Ureter (tissue), 1 donor: ENCODE data around the gene ATP6V1G2. TPM values are rescaled to one million over a fixed set of nuclear protein-coding genes. Genes with fewer than 3 reads are reported as not detected.
"Not testable (repeated sequence)": the region's sequence is repeated elsewhere in the genome, so short reads cannot be mapped to it uniquely, and the experiment has no call there.

Experiments
- DNase-seq: peaks from one replicate; pipeline ENCODE4 v3.0.0-alpha.2; 2020; ENCODE audit warnings: low spot score
- total RNA-seq: library from RNA; stranded (reverse); gene quantifications from one replicate; pipeline ENCODE4 v1.2.4, GENCODE V29; 2023
- donor health status: DM: yes; HTN: yes; CAD: no.

ATP6V1G2 gene
- total RNA-seq, 1 donor from 2014 or later: 0.65 TPM

DNA sequence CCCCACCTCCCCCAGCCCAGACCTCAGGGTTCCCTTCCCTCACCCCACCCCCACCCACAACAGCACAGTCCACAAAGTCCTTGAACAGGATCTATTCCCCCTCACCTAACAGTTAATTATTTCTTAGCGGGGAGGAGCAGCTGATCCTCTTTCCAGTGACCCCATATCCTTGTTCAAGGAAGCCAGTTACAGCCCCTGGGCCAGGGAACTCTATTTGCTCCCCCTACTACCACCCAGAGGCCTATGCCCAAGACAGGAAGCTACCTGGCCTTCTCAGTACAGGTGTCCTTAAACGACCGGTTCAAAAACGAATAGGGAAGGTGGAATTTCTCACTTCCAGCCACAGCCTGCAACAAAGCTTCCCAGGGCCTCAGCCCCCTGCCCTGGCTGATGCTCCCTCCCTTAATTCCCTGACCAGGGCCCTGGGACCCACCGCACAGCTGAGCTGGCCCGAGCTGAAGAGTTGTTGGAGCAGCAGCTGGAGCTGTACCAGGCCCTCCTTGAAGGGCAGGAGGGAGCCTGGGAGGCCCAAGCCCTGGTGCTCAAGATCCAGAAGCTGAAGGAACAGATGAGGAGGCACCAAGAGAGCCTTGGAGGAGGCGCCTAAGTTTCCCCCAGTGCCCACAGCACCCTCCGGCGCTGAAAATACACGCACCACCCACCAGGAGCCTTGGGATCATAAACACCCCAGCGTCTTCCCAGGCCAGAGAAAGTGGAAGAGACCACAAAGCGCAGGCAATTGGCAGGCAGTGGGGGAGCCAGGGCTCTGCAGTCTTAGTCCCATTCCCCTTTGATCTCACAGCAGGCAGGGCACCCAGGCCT is 16.9 kb downstream of the ATP6V1G2 start:
- DNase-seq: no peak

DNA sequence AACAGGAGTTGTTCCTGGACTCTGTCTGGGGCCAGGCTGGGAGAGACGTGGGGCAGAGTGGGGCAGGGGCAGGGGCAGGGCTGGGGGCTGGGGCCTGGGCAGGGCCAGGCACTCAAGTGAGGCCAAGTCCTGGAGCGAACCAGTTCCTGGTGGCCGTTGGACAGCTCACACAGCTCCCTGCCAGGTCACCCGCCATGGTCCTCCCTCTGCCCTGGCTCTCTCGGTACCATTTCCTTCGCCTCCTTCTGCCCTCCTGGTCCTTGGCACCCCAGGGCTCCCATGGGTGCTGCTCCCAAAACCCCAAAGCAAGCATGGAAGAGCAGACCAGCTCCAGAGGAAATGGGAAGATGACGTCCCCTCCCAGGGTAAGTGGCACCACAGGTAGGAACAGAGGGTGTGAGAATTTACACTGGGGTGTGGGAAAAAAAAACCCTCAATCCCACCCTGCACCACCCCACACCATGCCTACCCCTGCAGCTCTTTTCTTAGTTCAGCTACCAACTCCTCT is 17.5 kb downstream of the ATP6V1G2 start, which contains the start of gene MCCD1:
TSS of gene MCCD1 (plus strand) at position 142 of the 508 bp plus-strand sequence. CDS start at position 195, 53 bp downstream.
- DNase-seq: no peak

DNA sequence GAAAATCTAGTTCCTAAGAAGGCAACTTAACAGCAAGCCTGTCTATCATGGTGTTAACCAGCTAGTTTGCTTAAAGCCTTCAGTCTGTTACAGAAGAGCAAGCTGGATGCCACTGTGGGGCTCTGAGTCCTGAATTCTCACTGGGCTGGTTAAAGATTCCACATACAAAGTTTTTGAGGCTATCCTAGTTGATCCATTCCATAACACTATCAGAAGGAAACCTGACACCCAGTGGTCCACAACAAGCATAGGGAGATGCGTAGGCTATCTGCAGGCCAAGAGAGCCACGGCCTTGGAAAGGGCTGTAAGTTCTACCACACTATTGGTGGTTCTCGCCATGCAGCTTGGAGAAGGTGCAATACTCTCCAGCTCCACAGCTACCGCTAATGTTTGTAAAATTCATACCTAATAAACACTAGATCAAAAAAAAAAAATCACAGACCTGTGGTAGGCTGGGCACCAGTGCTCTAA is 18.1 kb downstream of the ATP6V1G2 start:
- no peak for DNase-seq

DNA sequence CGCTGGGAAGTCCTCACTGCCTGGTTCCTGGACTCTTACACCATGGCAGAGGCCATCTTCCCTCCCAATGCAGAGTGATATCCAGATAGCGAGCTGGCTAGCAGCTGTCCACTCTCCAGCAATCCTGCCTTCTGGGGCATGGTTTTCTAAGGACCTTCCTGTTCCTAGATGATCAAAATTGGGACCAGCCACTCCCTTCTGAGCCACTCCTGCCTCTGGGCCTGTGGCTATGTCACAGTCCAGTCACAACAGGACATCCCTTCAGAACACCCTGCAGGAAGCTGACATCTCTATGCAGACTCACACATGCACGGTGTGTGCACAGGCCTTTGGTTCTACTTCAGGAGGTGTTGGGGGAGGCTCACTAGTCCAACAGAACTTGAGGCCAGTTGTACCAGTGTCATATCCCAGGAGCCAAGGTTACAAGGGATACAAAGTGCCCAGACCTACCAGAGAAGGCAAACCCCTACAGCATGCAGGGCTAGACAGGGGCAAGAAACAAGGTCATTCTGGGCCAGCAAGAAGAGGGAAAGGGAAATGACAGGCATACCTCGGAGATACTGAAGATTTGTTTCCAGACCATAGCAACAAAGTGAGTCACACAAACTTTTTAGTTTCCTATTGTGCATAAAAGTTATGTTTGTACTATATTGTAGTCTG is 20.3 kb downstream of the ATP6V1G2 start:
- no peak for DNase-seq

DNA sequence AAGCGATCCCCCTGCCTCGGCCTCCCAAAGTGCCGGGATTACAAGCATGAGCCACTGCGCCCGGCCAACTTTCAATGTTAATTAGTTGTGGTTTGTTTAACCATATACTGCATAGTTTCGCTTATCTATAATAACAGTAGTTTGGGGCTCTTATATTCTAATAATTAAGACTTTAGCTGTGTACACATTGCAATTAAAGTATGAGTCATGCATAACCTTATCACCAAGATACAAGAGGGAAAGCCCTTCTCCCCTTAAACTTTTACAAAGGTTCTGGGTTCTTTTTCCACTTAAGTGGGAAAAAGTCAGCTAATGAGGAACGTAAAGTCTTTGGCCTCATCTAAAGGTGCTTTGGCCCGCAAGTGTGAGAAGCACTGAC is 20.9 kb downstream of the ATP6V1G2 start:
- no peak for DNase-seq

DNA sequence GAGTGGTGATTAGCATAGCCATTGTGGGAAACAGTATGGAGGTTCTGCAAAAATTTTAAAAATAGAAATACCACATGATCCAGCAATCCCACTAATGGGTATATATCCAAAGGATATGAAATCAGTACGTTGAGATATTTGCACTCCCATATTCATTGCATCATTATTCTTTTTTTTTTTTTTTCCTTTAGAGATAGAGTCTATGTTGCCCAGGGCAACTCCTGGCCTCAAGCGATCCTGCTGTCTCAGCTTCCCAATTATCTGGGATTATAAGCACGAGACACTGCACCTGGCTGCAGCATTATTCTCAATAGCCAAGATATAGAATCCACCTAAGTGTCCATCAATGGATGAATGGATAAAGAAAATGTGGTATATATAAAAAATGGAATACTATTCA is 24.6 kb downstream of the ATP6V1G2 start:
- DNase-seq: no peak

DNA sequence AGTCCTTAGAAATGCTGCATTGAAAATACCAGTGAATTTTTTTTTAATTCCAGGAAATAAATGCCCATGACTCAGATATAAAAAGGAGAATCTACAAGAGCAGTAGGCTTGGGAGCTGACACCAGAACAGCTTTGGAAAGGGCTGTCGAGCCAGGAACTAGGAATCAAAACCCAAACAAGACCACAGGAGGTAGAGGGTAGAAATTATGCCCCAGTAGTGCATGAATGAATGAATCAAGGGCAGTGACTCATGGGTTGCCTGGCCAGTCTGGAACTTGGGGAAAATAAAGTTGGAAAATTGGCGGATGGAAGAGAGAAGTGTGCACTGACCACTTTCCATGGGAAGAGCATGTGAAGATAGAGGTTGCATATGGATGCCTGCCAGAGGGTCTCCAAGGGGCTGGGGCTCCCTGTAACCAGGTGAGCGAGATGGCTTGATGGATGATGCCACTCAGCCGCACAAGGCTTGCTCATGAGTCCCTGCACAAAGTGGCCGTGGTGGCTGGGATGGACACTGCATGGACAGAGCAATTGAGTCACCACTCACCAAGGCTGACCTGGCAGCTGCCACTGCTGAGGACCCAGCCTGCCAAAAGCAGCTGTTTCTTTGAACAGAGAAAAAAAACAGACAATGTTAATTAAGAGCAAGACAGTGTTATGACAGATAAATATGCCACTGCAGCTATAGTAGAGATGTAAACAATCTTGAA is 32.8 kb downstream of the ATP6V1G2 start:
- no peak for DNase-seq

DNA sequence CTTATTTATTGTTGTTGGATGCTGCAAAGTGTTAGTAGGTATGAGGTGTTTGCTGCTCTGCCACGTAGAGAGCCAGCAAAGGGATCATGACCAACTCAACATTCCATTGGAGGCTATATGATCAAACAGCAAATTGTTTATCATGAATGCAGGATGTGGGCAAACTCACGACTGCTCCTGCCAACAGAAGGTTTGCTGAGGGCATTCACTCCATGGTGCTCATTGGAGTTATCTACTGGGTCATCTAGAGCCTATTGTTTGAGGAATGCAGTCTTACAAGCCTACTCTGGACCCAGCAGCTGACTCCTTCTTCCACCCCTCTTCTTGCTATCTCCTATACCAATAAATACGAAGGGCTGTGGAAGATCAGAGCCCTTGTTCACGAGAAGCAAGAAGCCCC is 36.4 kb downstream of the ATP6V1G2 start:
- no peak for DNase-seq

DNA sequence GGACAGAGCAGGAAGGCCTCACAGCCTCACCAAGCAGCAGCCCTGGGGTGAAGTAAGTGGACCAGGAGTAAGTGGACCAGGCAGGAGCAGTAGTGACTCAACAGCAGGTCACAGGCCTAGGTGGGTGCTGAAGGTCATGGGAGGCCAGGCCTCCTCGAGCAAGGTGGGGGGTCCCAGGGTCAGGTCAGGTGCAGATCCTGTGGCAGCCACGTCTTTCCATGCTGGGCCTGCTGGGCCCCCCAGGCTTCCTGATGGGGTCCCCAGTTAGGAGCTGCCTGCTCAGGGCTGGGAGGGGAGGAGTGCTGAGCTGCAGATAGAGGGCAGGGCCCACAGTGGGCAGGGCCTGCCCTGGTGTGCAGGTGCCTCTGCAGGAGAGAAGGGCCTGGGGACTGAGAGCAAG is 37.4 kb downstream of the ATP6V1G2 start:
- DNase-seq: not testable (repeated sequence)

DNA sequence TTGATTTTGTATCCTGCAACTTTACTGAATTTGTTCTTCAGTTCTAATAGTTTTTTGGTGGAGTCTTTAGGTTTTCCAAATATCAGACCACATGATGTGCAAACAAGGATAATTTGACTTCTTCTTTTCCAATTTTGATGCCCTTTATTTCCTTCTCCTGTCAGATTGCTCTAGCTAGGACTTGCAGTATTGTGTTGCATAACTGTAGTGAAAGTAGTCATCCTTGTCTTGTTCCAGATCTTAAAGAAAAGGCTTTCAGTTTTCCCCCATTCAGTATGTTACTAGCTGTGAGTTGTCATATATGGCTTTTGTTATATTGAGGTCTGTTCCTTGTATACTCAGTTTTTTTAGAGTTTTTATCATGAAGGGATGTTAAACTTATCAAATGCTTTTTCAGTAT is 43.8 kb downstream of the ATP6V1G2 start:
- no peak for DNase-seq

DNA sequence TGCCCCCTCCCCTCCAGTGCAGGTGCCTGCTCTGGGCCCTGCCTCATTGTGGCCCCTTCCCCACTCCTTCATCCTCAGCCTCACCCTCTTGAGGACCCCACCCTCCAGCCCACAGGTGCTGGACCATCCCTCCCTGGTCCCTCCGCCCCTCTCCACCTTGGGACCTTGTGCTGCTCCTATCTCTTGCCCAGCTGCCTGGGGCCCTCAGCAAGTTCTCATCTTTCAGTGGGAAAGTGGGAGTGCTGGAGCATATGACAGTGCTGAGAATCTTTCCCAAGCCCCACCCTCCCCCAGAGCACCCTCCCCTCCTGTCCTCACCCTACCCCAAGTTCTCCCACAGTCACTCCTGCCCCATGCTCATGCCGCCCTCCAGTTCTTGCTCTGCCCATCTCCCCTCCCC is 46.8 kb downstream of the ATP6V1G2 start:
- not testable (repeated sequence) for DNase-seq

DNA sequence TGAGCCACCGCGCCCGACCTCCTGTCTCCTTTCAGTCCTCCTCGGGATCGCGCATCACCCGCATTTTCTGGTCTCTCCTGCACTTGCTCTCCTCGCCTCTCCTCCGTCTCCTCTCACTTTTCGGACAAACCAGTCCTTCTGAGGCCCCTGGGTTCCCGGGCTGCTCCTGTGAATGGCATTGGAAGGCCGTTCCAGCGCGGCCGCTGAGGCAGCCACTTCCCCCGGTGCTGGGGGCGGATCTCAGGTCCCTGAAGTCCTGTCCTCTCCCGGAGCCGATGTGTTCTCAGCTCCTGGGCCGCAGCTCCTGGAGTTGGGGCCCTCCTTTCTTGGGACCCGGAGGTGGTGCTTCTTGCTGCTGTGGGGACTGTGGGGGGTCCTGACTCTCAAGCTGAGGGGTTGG is 47.7 kb downstream of the ATP6V1G2 start:
- no peak for DNase-seq

DNA sequence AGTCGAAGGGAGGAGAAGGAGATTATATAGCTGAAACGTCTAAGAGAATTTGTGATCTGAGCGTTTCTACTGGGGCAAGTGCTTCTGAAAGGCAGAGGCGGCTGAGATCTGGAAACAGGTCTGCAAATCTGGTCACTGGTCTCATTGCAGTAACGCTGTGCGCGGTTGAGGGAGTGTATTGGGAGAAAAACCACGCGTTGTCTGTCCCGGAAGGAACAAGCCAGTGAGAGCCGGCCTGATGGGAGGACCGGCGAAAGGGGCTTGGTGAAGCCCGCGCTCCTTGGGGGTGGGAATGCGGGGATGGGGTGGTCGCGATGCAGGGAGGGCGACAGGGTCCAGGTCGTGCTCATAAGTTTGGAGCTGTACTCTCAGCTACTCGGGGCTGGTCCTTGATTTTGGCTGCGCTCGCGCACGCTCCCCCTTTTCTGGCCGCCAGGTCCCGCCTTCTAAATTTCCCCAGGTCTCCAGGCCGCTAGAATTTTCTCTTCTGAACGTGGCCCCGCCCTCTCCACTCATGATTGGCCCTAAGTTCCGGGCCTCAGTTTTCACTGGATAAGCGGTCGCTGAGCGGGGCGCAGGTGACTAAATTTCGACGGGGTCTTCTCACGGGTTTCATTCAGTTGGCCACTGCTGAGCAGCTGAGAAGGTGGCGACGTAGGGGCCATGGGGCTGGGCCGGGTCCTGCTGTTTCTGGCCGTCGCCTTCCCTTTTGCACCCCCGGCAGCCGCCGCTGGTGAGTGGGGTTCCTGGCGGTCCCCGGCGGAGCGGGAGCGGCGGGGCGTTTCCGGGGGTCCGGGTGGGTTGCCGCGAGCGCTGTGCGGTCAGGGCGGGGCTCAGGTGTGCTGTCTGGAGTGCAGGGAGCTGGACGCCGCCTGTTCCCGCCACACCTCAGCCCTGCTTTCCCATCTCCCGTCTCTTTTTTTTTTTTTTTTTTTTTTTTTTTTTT is 48.6 kb downstream of the ATP6V1G2 start, which contains the start of gene MICB:
TSS of gene MICB (plus strand) at position 615 of the 946 bp plus-strand sequence. CDS start at position 664, 49 bp downstream.
- DNase-seq: peak; percentile 71

DNA sequence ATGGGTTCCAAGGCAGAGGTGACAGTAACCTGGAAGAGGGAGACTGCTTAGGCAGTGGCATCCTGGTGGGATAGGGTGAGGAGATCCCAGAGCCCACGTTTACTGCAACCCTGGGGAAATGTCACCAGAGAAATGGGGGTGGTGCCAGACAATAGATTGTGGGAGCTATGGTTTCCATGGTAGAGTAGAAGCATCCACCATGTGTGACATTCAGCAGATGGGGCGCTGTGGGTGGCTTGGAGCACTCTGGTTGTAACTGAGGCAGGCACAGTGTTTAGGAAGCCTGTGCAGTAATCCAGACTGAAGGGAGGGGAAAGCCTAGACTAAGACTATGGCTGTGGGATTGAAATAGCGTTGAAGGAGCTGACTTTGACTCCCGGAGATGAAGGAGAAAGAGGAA is 49.6 kb downstream of the ATP6V1G2 start:
- not testable (repeated sequence) for DNase-seq

DNA sequence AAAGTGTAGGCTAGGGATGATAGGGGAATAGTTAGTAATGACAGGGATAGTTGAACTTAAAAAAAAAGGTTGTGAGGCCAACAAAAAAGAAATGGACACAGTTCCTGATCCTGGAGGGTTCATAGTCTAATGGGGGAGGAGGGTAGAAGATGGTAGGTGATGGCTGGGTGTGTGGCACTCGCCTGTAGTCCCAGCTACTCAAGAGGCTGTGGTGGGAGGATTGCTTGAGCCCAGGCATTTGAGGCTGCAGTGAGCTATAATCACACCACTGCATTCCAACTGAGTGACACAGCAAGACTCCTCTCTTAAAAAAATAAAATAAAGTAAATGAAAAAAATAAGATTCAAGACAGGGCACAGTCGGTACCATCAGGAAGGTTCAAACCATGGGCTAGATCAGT is 50.8 kb downstream of the ATP6V1G2 start:
- no peak for DNase-seq

Other genes with a start within 250 kb of the ATP6V1G2 start
- 562 TPM for gene HLA-B, start 189.4 kb downstream of the ATP6V1G2 start, total RNA-seq
- 27.7 TPM for gene MICA, start 143.0 kb downstream of the ATP6V1G2 start, total RNA-seq
- 2.9 TPM for gene MICB, start 48.5 kb downstream of the ATP6V1G2 start, total RNA-seq
- gene MCCD1, start 17.6 kb downstream of the ATP6V1G2 start, total RNA-seq: not detected
- gene DDX39B, start 4.6 kb downstream of the ATP6V1G2 start, total RNA-seq: 368 TPM
- gene NFKBIL1, start 1.0 kb upstream of the ATP6V1G2 start, total RNA-seq: 21.9 TPM
- not detected for gene LTA, start 25.7 kb upstream of the ATP6V1G2 start, total RNA-seq
- gene TNF, start 29.0 kb upstream of the ATP6V1G2 start, total RNA-seq: 0.36 TPM
- gene LTB, start 35.8 kb upstream of the ATP6V1G2 start, total RNA-seq: 0.42 TPM
- gene LST1, start 39.7 kb upstream of the ATP6V1G2 start, total RNA-seq: 6.7 TPM
- gene NCR3, start 46.4 kb upstream of the ATP6V1G2 start, total RNA-seq: not detected
- gene AIF1, start 68.6 kb upstream of the ATP6V1G2 start, total RNA-seq: 6.7 TPM
- 186 TPM for gene PRRC2A, start 74.1 kb upstream of the ATP6V1G2 start, total RNA-seq
- 234 TPM for gene BAG6, start 106.1 kb upstream of the ATP6V1G2 start, total RNA-seq
- gene APOM, start 109.3 kb upstream of the ATP6V1G2 start, total RNA-seq: 2.4 TPM
- gene C6orf47, start 114.2 kb upstream of the ATP6V1G2 start, total RNA-seq: 21.5 TPM
- gene GPANK1, start 118.4 kb upstream of the ATP6V1G2 start, total RNA-seq: 15.3 TPM
- 149 TPM for gene CSNK2B, start 119.5 kb upstream of the ATP6V1G2 start, total RNA-seq
- 20.6 TPM for gene LY6G5B, start 123.4 kb upstream of the ATP6V1G2 start, total RNA-seq
- gene LY6G5C, start 134.5 kb upstream of the ATP6V1G2 start, total RNA-seq: 3.0 TPM
- 44.5 TPM for gene ABHD16A, start 156.7 kb upstream of the ATP6V1G2 start, total RNA-seq
- not detected for gene LY6G6F, start 160.3 kb upstream of the ATP6V1G2 start, total RNA-seq
- not detected for gene LY6G6D, start 168.7 kb upstream of the ATP6V1G2 start, total RNA-seq
- gene LY6G6C, start 175.1 kb upstream of the ATP6V1G2 start, total RNA-seq: not detected
- 0.26 TPM for gene MPIG6B, start 176.8 kb upstream of the ATP6V1G2 start, total RNA-seq
- gene DDAH2, start 182.7 kb upstream of the ATP6V1G2 start, total RNA-seq: 33.3 TPM
- 276 TPM for gene CLIC1, start 189.9 kb upstream of the ATP6V1G2 start, total RNA-seq
- 27.8 TPM for gene MSH5, start 193.4 kb upstream of the ATP6V1G2 start, total RNA-seq
- gene SAPCD1, start 216.0 kb upstream of the ATP6V1G2 start, total RNA-seq: 2.8 TPM
- 5.5 TPM for gene VWA7, start 230.7 kb upstream of the ATP6V1G2 start, total RNA-seq
- 105 TPM for gene VARS1, start 249.1 kb upstream of the ATP6V1G2 start, total RNA-seq